SK-N-SH treated with all-trans-retinoic acid at 6 μM for 48 hours (cell line): ENCODE results near the gene CBFB.
A peak's percentile ranks its signal among the peaks of the same experiment; 100 is the strongest.

Source experiments
- ATAC-seq: fragments of 200-7000 bp; cut with Tn5 transposase; 3 replicates; pipeline ENCODE4 v1.9.1; 2020; ENCODE audit warnings: mild to moderate bottlenecking, moderate library complexity
- ARNTL ChIP-seq: fragments of 450-650 bp; formaldehyde crosslinking; IDR thresholded peaks from 2 replicates; pipeline ENCODE4 v1.5.0; 2020; ENCODE audit warnings: low read depth, mild to moderate bottlenecking, moderate library complexity, borderline replicate concordance
- BACH2 ChIP-seq: fragments of 250-450 bp; sonication (Bioruptor Pico); IDR thresholded peaks from 2 replicates; pipeline ENCODE4 v1.9.0; 2021; ENCODE audit warnings: mild to moderate bottlenecking, borderline replicate concordance
- CREB5 ChIP-seq: fragments of 250-450 bp; sonication (Bioruptor Pico); IDR thresholded peaks from 2 replicates; pipeline ENCODE4 v1.5.1; 2020; ENCODE audit warnings: low read depth, mild to moderate bottlenecking, moderate library complexity
- CSRNP3 ChIP-seq: fragments of 250-450 bp; sonication (Bioruptor Pico); IDR thresholded peaks from 2 replicates; pipeline ENCODE4 v1.5.1; 2021; ENCODE audit warnings: mild to moderate bottlenecking, moderate library complexity
- ESRRG ChIP-seq: fragments of 250-450 bp; sonication (Bioruptor Pico); IDR thresholded peaks from 2 replicates; pipeline ENCODE4 v1.6.1; 2021; ENCODE audit warnings: mild to moderate bottlenecking
- ISL1 ChIP-seq: fragments of 250-450 bp; sonication (Bioruptor Pico); IDR thresholded peaks from 2 replicates; pipeline ENCODE4 v2.1.2; 2022; ENCODE audit warnings: mild to moderate bottlenecking, moderate library complexity
- OSR1 ChIP-seq: fragments of 250-450 bp; sonication (Bioruptor Pico); IDR thresholded peaks from 2 replicates; pipeline ENCODE4 v1.8.0; 2022; ENCODE audit warnings: moderate library complexity, mild to moderate bottlenecking, inconsistent platforms
- PATZ1 ChIP-seq: fragments of 250-450 bp; sonication (Bioruptor Pico); IDR thresholded peaks from 2 replicates; pipeline ENCODE4 v1.8.0; 2020; ENCODE audit warnings: mild to moderate bottlenecking, moderate library complexity, borderline replicate concordance
- POU6F1 ChIP-seq: fragments of 250-450 bp; sonication (Bioruptor Pico); IDR thresholded peaks from 2 replicates; pipeline ENCODE4 v1.8.0; 2021; ENCODE audit warnings: low read depth, mild to moderate bottlenecking, moderate library complexity, borderline replicate concordance
- PPARA ChIP-seq: fragments of 250-450 bp; sonication (Bioruptor Pico); IDR thresholded peaks from 2 replicates; pipeline ENCODE4 v1.5.0; 2020; ENCODE audit warnings: mild to moderate bottlenecking, borderline replicate concordance
- RARB ChIP-seq: fragments of 250-450 bp; sonication (Bioruptor Pico); IDR thresholded peaks from 2 replicates; pipeline ENCODE4 v1.8.0; 2021; ENCODE audit warnings: mild to moderate bottlenecking, moderate library complexity
- SNAI2 ChIP-seq: fragments of 250-450 bp; sonication (Bioruptor Pico); IDR thresholded peaks from 2 replicates; pipeline ENCODE4 v1.5.0; 2020; ENCODE audit warnings: mild to moderate bottlenecking, moderate library complexity
- TCF4 ChIP-seq: fragments of 250-450 bp; sonication (Bioruptor Pico); IDR thresholded peaks from 2 replicates; pipeline ENCODE4 v1.8.0; 2021; ENCODE audit warnings: mild to moderate bottlenecking, moderate library complexity, borderline replicate concordance
- TOX ChIP-seq: fragments of 250-450 bp; sonication (Bioruptor Pico); IDR thresholded peaks from 2 replicates; pipeline ENCODE4 v1.8.0; 2021; ENCODE audit warnings: mild to moderate bottlenecking, moderate library complexity, borderline replicate concordance
- TSHZ2 ChIP-seq: fragments of 250-450 bp; sonication (Bioruptor Pico); IDR thresholded peaks from 2 replicates; pipeline ENCODE4 v1.5.0; 2020; ENCODE audit warnings: mild to moderate bottlenecking, moderate library complexity
- ZC3H10 ChIP-seq: fragments of 250-450 bp; sonication (Bioruptor Pico); IDR thresholded peaks from 2 replicates; pipeline ENCODE4 v1.5.1; 2021; ENCODE audit warnings: mild to moderate bottlenecking, moderate library complexity
- ZFP3 ChIP-seq: fragments of 250-450 bp; sonication (Bioruptor Pico); IDR thresholded peaks from 2 replicates; pipeline ENCODE4 v1.5.0; 2020; ENCODE audit warnings: mild to moderate bottlenecking, moderate library complexity
- ZFP30 ChIP-seq: fragments of 450-650 bp; formaldehyde crosslinking; IDR thresholded peaks from 2 replicates; pipeline ENCODE4 v1.5.0; 2022; ENCODE audit warnings: mild to moderate bottlenecking, moderate library complexity
- ZNF565 ChIP-seq: fragments of 450-650 bp; formaldehyde crosslinking; conservative IDR thresholded peaks from 2 replicates; pipeline ENCODE4 v1.5.0; 2020; ENCODE audit warnings: low read depth, mild to moderate bottlenecking, moderate library complexity
- ZNF70 ChIP-seq: fragments of 450-650 bp; formaldehyde crosslinking; IDR thresholded peaks from 2 replicates; pipeline ENCODE4 v1.5.0; 2020; ENCODE audit warnings: mild to moderate bottlenecking, moderate library complexity
- ZNF8 ChIP-seq: fragments of 450-650 bp; formaldehyde crosslinking; IDR thresholded peaks from 2 replicates; pipeline ENCODE4 v1.5.0; 2020; ENCODE audit warnings: mild to moderate bottlenecking, moderate library complexity

The CBFB gene

GRCh38 chr16:67071476-67072048 lies 42.6 kb downstream of the CBFB start:
- peak; percentile 30; the same call in 2 of the 3 replicates for ATAC-seq
- TF ChIP-seq TOX (CRISPR knock-in tag), result no peak
- no peak for TF ChIP-seq CSRNP3
- TF ChIP-seq ISL1 (CRISPR knock-in tag), result no peak
- no peak for TF ChIP-seq SNAI2 (CRISPR knock-in tag)
- TF ChIP-seq PATZ1 (CRISPR knock-in tag), result no peak
- TF ChIP-seq ARNTL (CRISPR knock-in tag), result no peak
- TF ChIP-seq BACH2, result no peak
- no peak for TF ChIP-seq ZFP3 (CRISPR knock-in tag)
- no peak for TF ChIP-seq ESRRG (CRISPR knock-in tag)
- TF ChIP-seq PPARA (CRISPR knock-in tag), result no peak
- no peak for TF ChIP-seq POU6F1
- no peak for TF ChIP-seq CREB5
- no peak for TF ChIP-seq ZNF565 (CRISPR knock-in tag)
- TF ChIP-seq ZFP30, result no peak
- no peak for TF ChIP-seq TCF4
- TF ChIP-seq OSR1 (CRISPR knock-in tag), result no peak
- TF ChIP-seq ZNF70, result no peak
- TF ChIP-seq ZNF8 (CRISPR knock-in tag), result no peak
- no peak for TF ChIP-seq ZC3H10

- TF ChIP-seq ZC3H10 (no peak), CREB5 (no peak), ESRRG (CRISPR knock-in tag) (no peak), TSHZ2 (no peak), ISL1 (CRISPR knock-in tag) (no peak), ZFP30 (no peak), TCF4 (no peak), ZNF8 (CRISPR knock-in tag) (no peak), ZNF565 (CRISPR knock-in tag) (no peak), TOX (CRISPR knock-in tag) (no peak), RARB (CRISPR knock-in tag) (no peak)
- no peak for ATAC-seq
These were observed 46.4 kb downstream of the CBFB start for GRCh38 chr16:67075331-67075730.

- no peak for ATAC-seq
- TF ChIP-seq POU6F1 (no peak), ESRRG (CRISPR knock-in tag) (no peak), ZNF8 (CRISPR knock-in tag) (no peak), ZC3H10 (no peak)
- TF ChIP-seq, all 23 proteins: peak for 0
These were observed 48.9 kb downstream of the CBFB start for GRCh38 chr16:67077871-67078270.
